IMR-90 (cell line): ENCODE data around the gene EFHC1. TPM values are rescaled to one million over a fixed set of nuclear protein-coding genes. Genes with fewer than 3 reads are reported as not detected.

Experiments used
- ATAC-seq: fragments of 200-7000 bp; cut with Tn5 transposase; 2 replicates; pipeline ENCODE4 v1.9.1; 2020; ENCODE audit warnings: low read depth, mild to moderate bottlenecking, moderate library complexity
- BruUV-seq: library from RNA; stranded (reverse); fragments of 400-500 nt; replicated peaks from 2 replicates; lab custom pipeline; 2021; lab: Mats Ljungman, UMichigan
- CTCF ChIA-PET: fragments of 300-600 bp; formaldehyde crosslinking; extraction: SDS; loops from one replicate; lab custom pipeline; 2021; ENCODE audit warnings: antibody characterized with exemption; lab: Yijun Ruan, JAX
- POLR2A ChIA-PET: fragments of 300-600 bp; sonication (Branson Sonifier 250); formaldehyde crosslinking; loops from one replicate; lab custom pipeline; 2022; ENCODE audit warnings: antibody characterized with exemption; ENCODE audit not compliant: unreplicated experiment; lab: Charles Lee
- DNase-seq: peaks from one replicate; pipeline ENCODE4 v3.0.0; 2013
- H2AFZ ChIP-seq: replicated peaks from 2 replicates; pipeline ENCODE3; 2013; ENCODE audit warnings: low read length, mild to moderate bottlenecking; ENCODE audit not compliant: poor library complexity
- H2AK5ac ChIP-seq: 2 replicates; pipeline ENCODE4 v1.6.1; 2013; ENCODE audit warnings: low read depth, low read length, inconsistent platforms
- H2AK9ac ChIP-seq: replicated peaks from 2 replicates; pipeline ENCODE3; 2013; ENCODE audit warnings: mild to moderate bottlenecking, low read depth, low read length, moderate library complexity; ENCODE audit not compliant: poor library complexity
- H2BK120ac ChIP-seq: 2 replicates; pipeline ENCODE4 v1.6.1; 2013; ENCODE audit warnings: low read depth, low read length, inconsistent platforms
- H2BK15ac ChIP-seq: 3 replicates; pipeline ENCODE4 v1.6.1; 2013; ENCODE audit warnings: low read depth, low read length, inconsistent platforms
- H2BK20ac ChIP-seq: 2 replicates; pipeline ENCODE4 v1.6.1; 2013; ENCODE audit warnings: low read depth, mild to moderate bottlenecking, inconsistent platforms, low read length, moderate library complexity
- H2BK5ac ChIP-seq: 2 replicates; pipeline ENCODE4 v1.6.1; 2013; ENCODE audit warnings: mild to moderate bottlenecking, low read depth, low read length, inconsistent platforms; ENCODE audit not compliant: poor library complexity, severe bottlenecking
- H3K14ac ChIP-seq: replicated peaks from 2 replicates; pipeline ENCODE4 v1.6.1; 2013; ENCODE audit warnings: low read depth, low read length, inconsistent platforms
- H3K18ac ChIP-seq: 2 replicates; pipeline ENCODE4 v1.6.1; 2013; ENCODE audit warnings: low read depth, low read length, control low read depth
- H3K23ac ChIP-seq: 2 replicates; pipeline ENCODE4 v1.6.1; 2013; ENCODE audit warnings: low read depth, low read length, inconsistent platforms
- H3K27ac ChIP-seq: 2 replicates; pipeline ENCODE4 v1.5.1; 2013; ENCODE audit warnings: mild to moderate bottlenecking, control low read depth, low read length; ENCODE audit not compliant: insufficient read depth
- H3K27me3 ChIP-seq: 2 replicates; pipeline ENCODE4 v1.6.1; 2013; ENCODE audit warnings: low read length; ENCODE audit not compliant: control insufficient read depth, insufficient read depth
- H3K36me3 ChIP-seq: 2 replicates; pipeline ENCODE4 v1.6.1; 2013; ENCODE audit warnings: low read length, mixed read lengths; ENCODE audit not compliant: control insufficient read depth, insufficient read depth
- H3K4ac ChIP-seq: 2 replicates; pipeline ENCODE4 v1.6.1; 2013; ENCODE audit warnings: low read depth, low read length, inconsistent platforms
- H3K4me1 ChIP-seq: 2 replicates; pipeline ENCODE4 v1.6.1; 2013; ENCODE audit warnings: low read length, mixed read lengths; ENCODE audit not compliant: control insufficient read depth, insufficient read depth
- H3K4me2 ChIP-seq: 2 replicates; pipeline ENCODE4 v1.6.1; 2013; ENCODE audit warnings: low read depth, mild to moderate bottlenecking, control low read depth, low read length, moderate library complexity
- H3K4me3 ChIP-seq: 2 replicates; pipeline ENCODE4 v1.5.1; 2013; ENCODE audit warnings: low read depth, mild to moderate bottlenecking, control low read depth, low read length, moderate library complexity; ENCODE audit not compliant: insufficient read depth
- H3K56ac ChIP-seq: 2 replicates; pipeline ENCODE4 v1.6.1; 2013; ENCODE audit warnings: low read length, inconsistent platforms; ENCODE audit not compliant: insufficient read depth; ENCODE audit errors: extremely low read depth
- H3K79me1 ChIP-seq, 2 experiments: 2 replicates each; pipeline ENCODE4 v1.6.1; 2013; ENCODE audit warnings: low read length in 2 of 2, inconsistent platforms in 1 of 2, low read depth in 1 of 2
- H3K9ac ChIP-seq: 2 replicates; pipeline ENCODE4 v1.6.1; 2013; ENCODE audit warnings: low read depth, low read length, control low read depth
- H3K9me1 ChIP-seq: 2 replicates; pipeline ENCODE4 v1.6.1; 2013; ENCODE audit warnings: low read length, inconsistent platforms; ENCODE audit not compliant: insufficient read depth
- H3K9me3 ChIP-seq: 2 replicates; pipeline ENCODE4 v1.6.1; 2013; ENCODE audit warnings: low read length; ENCODE audit not compliant: control insufficient read depth, insufficient read depth
- H4K20me1 ChIP-seq: 2 replicates; pipeline ENCODE4 v1.6.1; 2013; ENCODE audit warnings: low read length, inconsistent platforms; ENCODE audit not compliant: insufficient read depth
- H4K5ac ChIP-seq: 2 replicates; pipeline ENCODE4 v1.6.1; 2013; ENCODE audit warnings: mild to moderate bottlenecking, low read depth, low read length, control low read depth
- H4K8ac ChIP-seq, 2 experiments: 2 replicates each; pipeline ENCODE4 v1.6.1; 2013; ENCODE audit warnings: low read depth in 2 of 2, low read length in 2 of 2, control low read depth in 1 of 2, inconsistent platforms in 1 of 2
- H4K91ac ChIP-seq: 2 replicates; pipeline ENCODE4 v1.6.1; 2013; ENCODE audit warnings: low read depth, low read length, inconsistent platforms; ENCODE audit not compliant: insufficient read depth
- BHLHE40 ChIP-seq: fragments of 150-350 bp; IDR thresholded peaks from 2 replicates; pipeline ENCODE4 v1.6.1; 2016; ENCODE audit warnings: mild to moderate bottlenecking, low read depth, low read length
- CEBPB ChIP-seq: IDR thresholded peaks from 2 replicates; pipeline ENCODE4 v1.6.1; 2012; ENCODE audit warnings: low read depth, low read length, improper control_type of control experiment
- CHD1 ChIP-seq: IDR thresholded peaks from 2 replicates; pipeline ENCODE4 v1.6.1; 2012; ENCODE audit warnings: low read depth, low read length, improper control_type of control experiment
- FOS ChIP-seq: fragments of 150-350 bp; IDR thresholded peaks from 2 replicates; pipeline ENCODE4 v1.6.1; 2016; ENCODE audit warnings: low read depth, low read length
- MAFK ChIP-seq: IDR thresholded peaks from 2 replicates; pipeline ENCODE4 v1.6.1; 2012; ENCODE audit warnings: low read depth, low read length, improper control_type of control experiment
- MXI1 ChIP-seq: IDR thresholded peaks from 2 replicates; pipeline ENCODE4 v1.6.1; 2012; ENCODE audit warnings: low read depth, mild to moderate bottlenecking, low read length, moderate library complexity, borderline replicate concordance
- NFE2L2 ChIP-seq: fragments of 150-350 bp; IDR thresholded peaks from 2 replicates; pipeline ENCODE4 v1.6.1; 2016; ENCODE audit warnings: low read depth, mild to moderate bottlenecking, low read length
- POLR2A ChIP-seq: IDR thresholded peaks from 2 replicates; pipeline ENCODE4 v1.6.1; 2012; ENCODE audit warnings: mild to moderate bottlenecking, low read depth, low read length
- RAD21 ChIP-seq: IDR thresholded peaks from 2 replicates; pipeline ENCODE4 v1.6.1; 2012; ENCODE audit warnings: low read length, improper control_type of control experiment
- RCOR1 ChIP-seq: IDR thresholded peaks from 2 replicates; pipeline ENCODE4 v1.6.1; 2012; ENCODE audit warnings: mild to moderate bottlenecking, low read length, improper control_type of control experiment; ENCODE audit not compliant: insufficient replicate concordance
- RFX5 ChIP-seq: IDR thresholded peaks from 2 replicates; pipeline ENCODE4 v1.8.0; 2012; ENCODE audit warnings: low read depth, mild to moderate bottlenecking, low read length, moderate library complexity
- SMC3 ChIP-seq: fragments of 150-350 bp; IDR thresholded peaks from 2 replicates; pipeline ENCODE4 v1.6.1; 2016; ENCODE audit warnings: low read depth, mild to moderate bottlenecking, antibody characterized with exemption, low read length, moderate library complexity
- WGBS, 2 experiments: methylation state at CpG; one replicate each; pipeline versions ENCODE4 v1.1.5 to v1.1.7; 2013; ENCODE audit warnings: missing lambda C conversion rate in 2 of 2; ENCODE audit not compliant: insufficient read length in 1 of 2; ENCODE audit errors: extremely low coverage in 2 of 2; 5-methylcytosine and 5-hydroxymethylcytosine counted together
- dilution Hi-C: fragments of 300-500 bp; cut with HindIII; formaldehyde crosslinking; loops from one replicate; pipeline ENCODE4 v1.14.3; 2018; ENCODE audit warnings: low sequenced_read_pairs; ENCODE audit not compliant: unreplicated experiment
- in situ Hi-C: fragments of 300-500 bp; cut with MboI; formaldehyde crosslinking; loops from 3 replicates; pipeline ENCODE4 v1.14.3; 2019; ENCODE audit warnings: low sequenced_read_pairs, inconsistent platforms, mixed read lengths
- intact Hi-C: fragments of 100-400 bp; cut with micrococcal nuclease; formaldehyde crosslinking; loops from 2 replicates; pipeline ENCODE4 v1.10.0; 2022
- polyA plus RNA-seq, 3 experiments: library from polyadenylated mRNA; depleted of rRNA; stranded (reverse); fragments of >200 nt; gene quantifications; 2 replicates each; pipeline ENCODE4 v1.2.3, GENCODE V29; 2012; ENCODE audit warnings: low replicate concordance in 1 of 3
- total RNA-seq: library from RNA; depleted of rRNA; stranded (reverse); fragments of >200 nt; gene quantifications from 2 replicates; pipeline ENCODE4 v1.2.3, GENCODE V29; 2012
- TF ChIP-seq, protein P1 (sequence below): conservative IDR thresholded peaks from 2 replicates; pipeline ENCODE4 v1.5.1; 2012; ENCODE audit warnings: mild to moderate bottlenecking, low read depth, low read length, improper control_type of control experiment
- TF ChIP-seq, protein P2 (sequence below): fragments of 150-350 bp; IDR thresholded peaks from 2 replicates; pipeline ENCODE4 v1.6.1; 2016; ENCODE audit warnings: low read depth, mild to moderate bottlenecking, low read length, moderate library complexity, borderline replicate concordance

Gene EFHC1
- total and polyA plus RNA-seq, 2 of the 4 experiments (the other 2 are of a cell fraction), result 14.0 to 23.0 TPM

DNA sequence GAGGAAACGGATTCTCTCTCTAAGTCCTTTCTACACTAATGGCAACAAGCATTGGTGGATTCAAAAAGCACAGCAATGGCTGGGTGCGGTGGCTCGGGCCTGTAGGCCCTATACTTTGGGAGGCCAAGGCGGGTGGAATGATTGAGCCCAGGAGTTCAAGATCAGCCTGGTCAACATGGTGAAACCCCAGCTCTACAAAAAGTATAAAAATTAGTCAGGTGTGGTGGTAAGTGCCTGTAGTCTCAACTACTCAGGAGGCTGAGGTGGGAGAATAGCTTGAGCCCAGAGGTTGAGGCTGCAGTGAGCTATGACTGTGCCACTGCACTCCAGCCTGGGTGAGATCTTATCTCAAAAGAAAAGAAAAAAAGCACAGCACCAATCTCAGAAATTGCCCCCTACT is 38.9 kb upstream of the EFHC1 start:
- H2BK5ac ChIP-seq, result no peak overlapping the region
- no peaks in the 10 kb centered on the region for H3K9me1 ChIP-seq
- POLR2A ChIA-PET, result no interaction called here
- in situ Hi-C loops (no loop called here), dilution Hi-C loops (no loop called here), intact Hi-C loops (no loop called here)
- H3K23ac ChIP-seq, result no peak overlapping the region
- ATAC-seq (no peak), DNase-seq (no peak)
- no peaks in the 10 kb centered on the region for H3K36me3 ChIP-seq
- no peak overlapping the region; the same call in 1 of the 2 replicates for H3K56ac ChIP-seq
- BruUV-seq, result no TSS peak
- no peak overlapping the region for H4K8ac ChIP-seq
- CTCF ChIA-PET, result interaction anchor here (0.8 kb wide), 1 partner anchor 14 kb away, joined by 3 read pairs; no protein-coding TSS in a partner anchor
- no peak for TF ChIP-seq RAD21
- no peak for TF ChIP-seq SMC3
- no peak for TF ChIP-seq FOS
- no peak for TF ChIP-seq CHD1
- no peak for TF ChIP-seq NFE2L2
- TF ChIP-seq MAFK, result no peak
- no peak for TF ChIP-seq BHLHE40
- TF ChIP-seq CEBPB, result no peak
- no peak for TF ChIP-seq MXI1
- no peak for TF ChIP-seq POLR2A
- TF ChIP-seq, protein P1, sequence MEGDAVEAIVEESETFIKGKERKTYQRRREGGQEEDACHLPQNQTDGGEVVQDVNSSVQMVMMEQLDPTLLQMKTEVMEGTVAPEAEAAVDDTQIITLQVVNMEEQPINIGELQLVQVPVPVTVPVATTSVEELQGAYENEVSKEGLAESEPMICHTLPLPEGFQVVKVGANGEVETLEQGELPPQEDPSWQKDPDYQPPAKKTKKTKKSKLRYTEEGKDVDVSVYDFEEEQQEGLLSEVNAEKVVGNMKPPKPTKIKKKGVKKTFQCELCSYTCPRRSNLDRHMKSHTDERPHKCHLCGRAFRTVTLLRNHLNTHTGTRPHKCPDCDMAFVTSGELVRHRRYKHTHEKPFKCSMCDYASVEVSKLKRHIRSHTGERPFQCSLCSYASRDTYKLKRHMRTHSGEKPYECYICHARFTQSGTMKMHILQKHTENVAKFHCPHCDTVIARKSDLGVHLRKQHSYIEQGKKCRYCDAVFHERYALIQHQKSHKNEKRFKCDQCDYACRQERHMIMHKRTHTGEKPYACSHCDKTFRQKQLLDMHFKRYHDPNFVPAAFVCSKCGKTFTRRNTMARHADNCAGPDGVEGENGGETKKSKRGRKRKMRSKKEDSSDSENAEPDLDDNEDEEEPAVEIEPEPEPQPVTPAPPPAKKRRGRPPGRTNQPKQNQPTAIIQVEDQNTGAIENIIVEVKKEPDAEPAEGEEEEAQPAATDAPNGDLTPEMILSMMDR, result no peak
- no peak for TF ChIP-seq RCOR1
- TF ChIP-seq RFX5, result no peak
- TF ChIP-seq, protein P2, sequence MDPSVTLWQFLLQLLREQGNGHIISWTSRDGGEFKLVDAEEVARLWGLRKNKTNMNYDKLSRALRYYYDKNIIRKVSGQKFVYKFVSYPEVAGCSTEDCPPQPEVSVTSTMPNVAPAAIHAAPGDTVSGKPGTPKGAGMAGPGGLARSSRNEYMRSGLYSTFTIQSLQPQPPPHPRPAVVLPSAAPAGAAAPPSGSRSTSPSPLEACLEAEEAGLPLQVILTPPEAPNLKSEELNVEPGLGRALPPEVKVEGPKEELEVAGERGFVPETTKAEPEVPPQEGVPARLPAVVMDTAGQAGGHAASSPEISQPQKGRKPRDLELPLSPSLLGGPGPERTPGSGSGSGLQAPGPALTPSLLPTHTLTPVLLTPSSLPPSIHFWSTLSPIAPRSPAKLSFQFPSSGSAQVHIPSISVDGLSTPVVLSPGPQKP, result no peak
- no peak overlapping the region for H2BK15ac ChIP-seq
- H3K4me1 ChIP-seq, result no peaks in the 10 kb centered on the region
- no peak overlapping the region for H3K14ac ChIP-seq
- no peaks in the 10 kb centered on the region for H3K79me1 ChIP-seq
- no peak overlapping the region for H2BK20ac ChIP-seq
- no peaks in the 10 kb centered on the region for H3K9me3 ChIP-seq
- no peak overlapping the region for H3K4ac ChIP-seq
- no peak overlapping the region for H3K4me2 ChIP-seq
- no peak overlapping the region for H2AK5ac ChIP-seq
- H3K4me3 ChIP-seq, result no peak overlapping the region
- no peak overlapping the region for H3K18ac ChIP-seq
- H3K9ac ChIP-seq, result no peak overlapping the region
- WGBS, 2 experiments, result no CpG with 5 or more reads among the region's 4 CpGs
- no peak overlapping the region for H4K91ac ChIP-seq
- no peak overlapping the region for H2BK120ac ChIP-seq
- no peaks in the 10 kb centered on the region for H4K20me1 ChIP-seq
- no peaks in the 10 kb centered on the region for H3K27me3 ChIP-seq
- H3K27ac ChIP-seq, result no peak overlapping the region
- no peak overlapping the region for H2AK9ac ChIP-seq
- H4K5ac ChIP-seq, result no peak overlapping the region
- H2AFZ ChIP-seq, result no peak overlapping the region
